SKM-1 (cell line): ENCODE measurements around the gene DCTN1.

Experiments
- DNase-seq: peaks from one replicate; lab custom pipeline; 2025; ENCODE audit not compliant: unreplicated experiment; lab: John Stamatoyannopoulos, UW

The DCTN1 gene

DNA sequence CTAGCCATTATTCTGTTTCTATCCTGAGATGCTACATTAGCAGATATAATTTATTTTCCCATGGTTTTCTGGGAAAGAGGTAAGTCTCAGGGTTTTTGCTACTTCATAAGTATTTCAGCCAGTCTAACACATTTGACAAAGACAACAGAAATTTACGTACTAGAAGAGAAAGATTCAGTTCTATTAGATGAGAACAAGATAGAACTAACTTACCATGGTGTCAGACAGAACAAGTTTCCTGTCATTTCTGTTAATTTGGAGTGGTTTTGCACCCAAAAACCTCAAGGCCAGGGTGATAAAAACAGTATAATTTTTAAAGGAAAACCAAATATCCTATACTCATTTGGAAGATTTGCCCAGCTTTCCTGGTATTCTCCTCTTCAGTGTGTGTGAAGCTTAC lies 52.5 kb downstream of the DCTN1 start:
- DNase-seq = no peak

GRCh38 chr2:74327199-74327598 lies 52.9 kb downstream of the DCTN1 start:
- DNase-seq = no peak

GRCh38 chr2:74325815-74326214 lies 54.3 kb downstream of the DCTN1 start:
- no peak for DNase-seq

- DNase-seq = no peak
Observed at GRCh38 chr2:74321737-74322136, 58.4 kb downstream of the DCTN1 start.

- no peak for DNase-seq
Observed at GRCh38 chr2:74317701-74318100, 62.4 kb downstream of the DCTN1 start.

GRCh38 chr2:74316627-74317295 lies 63.4 kb downstream of the DCTN1 start:
- no peak for DNase-seq

DNA sequence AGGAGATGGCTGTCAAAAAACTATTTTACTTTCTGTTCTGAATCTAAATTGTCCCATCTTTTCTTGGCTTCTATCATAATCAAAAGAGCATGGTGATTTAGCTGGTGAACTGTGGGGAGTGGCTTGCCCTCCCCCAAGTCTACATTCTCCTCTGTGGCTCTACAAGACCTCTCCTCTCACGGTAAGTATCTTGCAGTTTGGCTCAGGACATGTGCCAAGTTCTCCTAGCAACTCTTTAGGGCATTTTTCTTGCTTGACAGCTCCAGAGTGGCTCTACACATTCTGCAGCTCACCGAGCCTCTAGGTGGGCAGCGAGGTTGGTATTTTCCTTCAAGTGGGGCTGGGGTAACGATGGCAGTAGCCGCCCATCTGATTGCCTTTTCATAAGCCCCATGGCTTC lies 66.0 kb downstream of the DCTN1 start:
- no peak for DNase-seq

GRCh38 chr2:74313497-74313896 lies 66.6 kb downstream of the DCTN1 start:
- DNase-seq = no peak

- DNase-seq = no peak
Observed at GRCh38 chr2:74312913-74313312, 67.2 kb downstream of the DCTN1 start.
